NCI-H2171 (cell line): ENCODE measurements around the gene LIN28B.
"Not testable (repeated sequence)": the region's sequence is repeated elsewhere in the genome, so short reads cannot be mapped to it uniquely, and the experiment has no call there.

Source experiments
- DNase-seq: peaks from one replicate; lab custom pipeline; 2025; lab: John Stamatoyannopoulos, UW

LIN28B gene

GRCh38 chr6:105013459-105013858 is 56.6 kb downstream of the LIN28B start:
- DNase-seq = not testable (repeated sequence)

GRCh38 chr6:105014448-105014847 is 57.5 kb downstream of the LIN28B start:
- peak; percentile 11 for DNase-seq

GRCh38 chr6:105014954-105015353 is 58.0 kb downstream of the LIN28B start:
- no peak for DNase-seq

GRCh38 chr6:105015482-105015881 is 58.6 kb downstream of the LIN28B start:
- DNase-seq = no peak

GRCh38 chr6:105019285-105019684 is 62.4 kb downstream of the LIN28B start:
- DNase-seq = no peak

- DNase-seq = no peak
Measured at GRCh38 chr6:105021399-105021798, 64.5 kb downstream of the LIN28B start.

GRCh38 chr6:105022416-105022815 is 65.5 kb downstream of the LIN28B start:
- DNase-seq = no peak

GRCh38 chr6:105024803-105025202 is 67.9 kb downstream of the LIN28B start:
- DNase-seq = no peak

GRCh38 chr6:105028898-105029297 is 72.0 kb downstream of the LIN28B start:
- DNase-seq = no peak

- DNase-seq = no peak
Measured at GRCh38 chr6:105029581-105029980, 72.7 kb downstream of the LIN28B start.

- no peak for DNase-seq
Measured at GRCh38 chr6:105034470-105034869, 77.6 kb downstream of the LIN28B start.

GRCh38 chr6:105035299-105035698 is 78.4 kb downstream of the LIN28B start:
- no peak for DNase-seq

- no peak for DNase-seq
Measured at GRCh38 chr6:105036351-105036750, 79.4 kb downstream of the LIN28B start.

- DNase-seq = no peak
Measured at GRCh38 chr6:105038259-105038658, 81.4 kb downstream of the LIN28B start.

- no peak for DNase-seq
Measured at GRCh38 chr6:105041880-105042279, 85.0 kb downstream of the LIN28B start.

- no peak for DNase-seq
Measured at GRCh38 chr6:105042648-105043047, 85.7 kb downstream of the LIN28B start.

- no peak for DNase-seq
Measured at GRCh38 chr6:105043979-105044378, 87.1 kb downstream of the LIN28B start.

- no peak for DNase-seq
Measured at GRCh38 chr6:105045526-105045925, 88.6 kb downstream of the LIN28B start.

GRCh38 chr6:105051941-105052471 is 95.1 kb downstream of the LIN28B start:
- no peak for DNase-seq

- DNase-seq = no peak
Measured at GRCh38 chr6:105056646-105057045, 99.7 kb downstream of the LIN28B start.

GRCh38 chr6:105057160-105057559 is 100.3 kb downstream of the LIN28B start:
- DNase-seq = no peak

GRCh38 chr6:105058316-105058715 is 101.4 kb downstream of the LIN28B start:
- no peak for DNase-seq

- DNase-seq = no peak
Measured at GRCh38 chr6:105058846-105059245, 101.9 kb downstream of the LIN28B start.

- DNase-seq = no peak
Measured at GRCh38 chr6:105066233-105066632, 109.3 kb downstream of the LIN28B start.

- no peak for DNase-seq
Measured at GRCh38 chr6:105066836-105067235, 109.9 kb downstream of the LIN28B start.
